IMR-90 (cell line): ENCODE results near the gene MLLT3.

Experiments used
- CHD1 ChIP-seq: IDR thresholded peaks from 2 replicates; pipeline ENCODE4 v1.6.1; 2012; ENCODE audit warnings: low read depth, low read length, improper control_type of control experiment
- POLR2A ChIP-seq: IDR thresholded peaks from 2 replicates; pipeline ENCODE4 v1.6.1; 2012; ENCODE audit warnings: mild to moderate bottlenecking, low read depth, low read length
- RAD21 ChIP-seq: IDR thresholded peaks from 2 replicates; pipeline ENCODE4 v1.6.1; 2012; ENCODE audit warnings: low read length, improper control_type of control experiment
- RFX5 ChIP-seq: IDR thresholded peaks from 2 replicates; pipeline ENCODE4 v1.8.0; 2012; ENCODE audit warnings: low read depth, mild to moderate bottlenecking, low read length, moderate library complexity
- SMC3 ChIP-seq: fragments of 150-350 bp; IDR thresholded peaks from 2 replicates; pipeline ENCODE4 v1.6.1; 2016; ENCODE audit warnings: low read depth, mild to moderate bottlenecking, antibody characterized with exemption, low read length, moderate library complexity
- TF ChIP-seq, protein P1 (sequence below): conservative IDR thresholded peaks from 2 replicates; pipeline ENCODE4 v1.5.1; 2012; ENCODE audit warnings: mild to moderate bottlenecking, low read depth, low read length, improper control_type of control experiment
- TF ChIP-seq, protein P2 (sequence below): fragments of 150-350 bp; IDR thresholded peaks from 2 replicates; pipeline ENCODE4 v1.6.1; 2017; ENCODE audit warnings: mild to moderate bottlenecking, antibody characterized with exemption, low read length, low read depth

DNA sequence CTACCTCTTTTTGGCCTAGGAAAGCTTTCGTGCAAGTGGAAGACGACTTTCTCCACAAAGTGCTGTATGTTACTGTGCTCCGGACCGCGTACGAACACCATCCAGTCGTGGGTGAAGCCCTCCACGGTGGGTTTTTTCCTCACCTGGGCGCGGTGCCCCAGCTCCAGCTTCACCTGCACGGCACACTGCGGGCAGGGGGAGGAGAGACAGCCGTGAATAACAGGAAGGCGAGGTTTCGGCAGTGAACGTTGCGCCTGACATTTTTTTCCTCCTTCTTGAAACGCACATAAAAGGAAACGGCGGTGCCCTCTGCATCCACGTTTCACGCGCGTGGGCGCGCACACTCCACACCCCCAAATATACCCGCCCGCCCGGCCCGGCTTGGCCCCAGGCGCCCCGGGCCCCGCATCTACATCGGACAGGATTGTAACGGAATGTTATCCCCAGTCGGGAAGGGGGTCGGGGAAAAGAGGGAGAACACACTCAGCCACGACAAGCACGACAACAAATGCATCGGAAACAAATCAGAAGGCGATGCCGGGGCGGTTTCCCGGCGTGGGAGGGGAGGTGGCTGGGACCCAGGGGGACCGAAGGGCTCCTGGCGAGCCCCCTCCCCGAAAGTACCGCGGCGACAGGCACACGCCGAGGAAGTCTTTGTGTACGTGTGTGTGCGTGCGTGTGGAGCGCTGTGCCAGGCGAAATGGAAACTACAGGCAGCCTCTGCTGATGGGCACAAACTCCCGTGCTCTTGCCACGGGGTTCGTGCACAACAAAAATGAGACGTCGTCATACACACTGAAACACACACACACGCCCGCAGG is 1.4 kb downstream of the MLLT3 start:
- TF ChIP-seq, protein P1, sequence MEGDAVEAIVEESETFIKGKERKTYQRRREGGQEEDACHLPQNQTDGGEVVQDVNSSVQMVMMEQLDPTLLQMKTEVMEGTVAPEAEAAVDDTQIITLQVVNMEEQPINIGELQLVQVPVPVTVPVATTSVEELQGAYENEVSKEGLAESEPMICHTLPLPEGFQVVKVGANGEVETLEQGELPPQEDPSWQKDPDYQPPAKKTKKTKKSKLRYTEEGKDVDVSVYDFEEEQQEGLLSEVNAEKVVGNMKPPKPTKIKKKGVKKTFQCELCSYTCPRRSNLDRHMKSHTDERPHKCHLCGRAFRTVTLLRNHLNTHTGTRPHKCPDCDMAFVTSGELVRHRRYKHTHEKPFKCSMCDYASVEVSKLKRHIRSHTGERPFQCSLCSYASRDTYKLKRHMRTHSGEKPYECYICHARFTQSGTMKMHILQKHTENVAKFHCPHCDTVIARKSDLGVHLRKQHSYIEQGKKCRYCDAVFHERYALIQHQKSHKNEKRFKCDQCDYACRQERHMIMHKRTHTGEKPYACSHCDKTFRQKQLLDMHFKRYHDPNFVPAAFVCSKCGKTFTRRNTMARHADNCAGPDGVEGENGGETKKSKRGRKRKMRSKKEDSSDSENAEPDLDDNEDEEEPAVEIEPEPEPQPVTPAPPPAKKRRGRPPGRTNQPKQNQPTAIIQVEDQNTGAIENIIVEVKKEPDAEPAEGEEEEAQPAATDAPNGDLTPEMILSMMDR, result no peak
- TF ChIP-seq CHD1 (no peak), POLR2A (no peak), RAD21 (no peak; the same call in 1 of the 2 replicates), RFX5 (no peak), SMC3 (no peak)
- TF ChIP-seq, protein P2, sequence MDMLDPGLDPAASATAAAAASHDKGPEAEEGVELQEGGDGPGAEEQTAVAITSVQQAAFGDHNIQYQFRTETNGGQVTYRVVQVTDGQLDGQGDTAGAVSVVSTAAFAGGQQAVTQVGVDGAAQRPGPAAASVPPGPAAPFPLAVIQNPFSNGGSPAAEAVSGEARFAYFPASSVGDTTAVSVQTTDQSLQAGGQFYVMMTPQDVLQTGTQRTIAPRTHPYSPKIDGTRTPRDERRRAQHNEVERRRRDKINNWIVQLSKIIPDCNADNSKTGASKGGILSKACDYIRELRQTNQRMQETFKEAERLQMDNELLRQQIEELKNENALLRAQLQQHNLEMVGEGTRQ, result no peak
